IMR-90 (cell line): ENCODE results near the gene SYTL3. TPM values are rescaled to one million over a fixed set of nuclear protein-coding genes. Genes with fewer than 3 reads are reported as not detected.

ENCODE experiments used
- ATAC-seq: fragments of 200-7000 bp; cut with Tn5 transposase; 2 replicates; pipeline ENCODE4 v1.9.1; 2020; ENCODE audit warnings: low read depth, mild to moderate bottlenecking, moderate library complexity
- BruUV-seq: library from RNA; stranded (reverse); fragments of 400-500 nt; replicated peaks from 2 replicates; lab custom pipeline; 2021; lab: Mats Ljungman, UMichigan
- CTCF ChIA-PET: fragments of 300-600 bp; formaldehyde crosslinking; extraction: SDS; loops from one replicate; lab custom pipeline; 2021; ENCODE audit warnings: antibody characterized with exemption; lab: Yijun Ruan, JAX
- POLR2A ChIA-PET: fragments of 300-600 bp; sonication (Branson Sonifier 250); formaldehyde crosslinking; loops from one replicate; lab custom pipeline; 2022; ENCODE audit warnings: antibody characterized with exemption; ENCODE audit not compliant: unreplicated experiment; lab: Charles Lee
- DNase-seq: peaks from one replicate; pipeline ENCODE4 v3.0.0; 2013
- H2AFZ ChIP-seq: replicated peaks from 2 replicates; pipeline ENCODE3; 2013; ENCODE audit warnings: low read length, mild to moderate bottlenecking; ENCODE audit not compliant: poor library complexity
- H2AK5ac ChIP-seq: 2 replicates; pipeline ENCODE4 v1.6.1; 2013; ENCODE audit warnings: low read depth, low read length, inconsistent platforms
- H2AK9ac ChIP-seq: replicated peaks from 2 replicates; pipeline ENCODE3; 2013; ENCODE audit warnings: mild to moderate bottlenecking, low read depth, low read length, moderate library complexity; ENCODE audit not compliant: poor library complexity
- H2BK120ac ChIP-seq: 2 replicates; pipeline ENCODE4 v1.6.1; 2013; ENCODE audit warnings: low read depth, low read length, inconsistent platforms
- H2BK15ac ChIP-seq: 3 replicates; pipeline ENCODE4 v1.6.1; 2013; ENCODE audit warnings: low read depth, low read length, inconsistent platforms
- H2BK20ac ChIP-seq: 2 replicates; pipeline ENCODE4 v1.6.1; 2013; ENCODE audit warnings: low read depth, mild to moderate bottlenecking, inconsistent platforms, low read length, moderate library complexity
- H2BK5ac ChIP-seq: 2 replicates; pipeline ENCODE4 v1.6.1; 2013; ENCODE audit warnings: mild to moderate bottlenecking, low read depth, low read length, inconsistent platforms; ENCODE audit not compliant: poor library complexity, severe bottlenecking
- H3K14ac ChIP-seq: replicated peaks from 2 replicates; pipeline ENCODE4 v1.6.1; 2013; ENCODE audit warnings: low read depth, low read length, inconsistent platforms
- H3K18ac ChIP-seq: 2 replicates; pipeline ENCODE4 v1.6.1; 2013; ENCODE audit warnings: low read depth, low read length, control low read depth
- H3K23ac ChIP-seq: 2 replicates; pipeline ENCODE4 v1.6.1; 2013; ENCODE audit warnings: low read depth, low read length, inconsistent platforms
- H3K27ac ChIP-seq: 2 replicates; pipeline ENCODE4 v1.5.1; 2013; ENCODE audit warnings: mild to moderate bottlenecking, control low read depth, low read length; ENCODE audit not compliant: insufficient read depth
- H3K27me3 ChIP-seq: 2 replicates; pipeline ENCODE4 v1.6.1; 2013; ENCODE audit warnings: low read length; ENCODE audit not compliant: control insufficient read depth, insufficient read depth
- H3K36me3 ChIP-seq: 2 replicates; pipeline ENCODE4 v1.6.1; 2013; ENCODE audit warnings: low read length, mixed read lengths; ENCODE audit not compliant: control insufficient read depth, insufficient read depth
- H3K4ac ChIP-seq: 2 replicates; pipeline ENCODE4 v1.6.1; 2013; ENCODE audit warnings: low read depth, low read length, inconsistent platforms
- H3K4me1 ChIP-seq: 2 replicates; pipeline ENCODE4 v1.6.1; 2013; ENCODE audit warnings: low read length, mixed read lengths; ENCODE audit not compliant: control insufficient read depth, insufficient read depth
- H3K4me2 ChIP-seq: 2 replicates; pipeline ENCODE4 v1.6.1; 2013; ENCODE audit warnings: low read depth, mild to moderate bottlenecking, control low read depth, low read length, moderate library complexity
- H3K4me3 ChIP-seq: 2 replicates; pipeline ENCODE4 v1.5.1; 2013; ENCODE audit warnings: low read depth, mild to moderate bottlenecking, control low read depth, low read length, moderate library complexity; ENCODE audit not compliant: insufficient read depth
- H3K56ac ChIP-seq: 2 replicates; pipeline ENCODE4 v1.6.1; 2013; ENCODE audit warnings: low read length, inconsistent platforms; ENCODE audit not compliant: insufficient read depth; ENCODE audit errors: extremely low read depth
- H3K79me1 ChIP-seq, 2 experiments: 2 replicates each; pipeline ENCODE4 v1.6.1; 2013; ENCODE audit warnings: low read length in 2 of 2, inconsistent platforms in 1 of 2, low read depth in 1 of 2
- H3K9ac ChIP-seq: 2 replicates; pipeline ENCODE4 v1.6.1; 2013; ENCODE audit warnings: low read depth, low read length, control low read depth
- H3K9me1 ChIP-seq: 2 replicates; pipeline ENCODE4 v1.6.1; 2013; ENCODE audit warnings: low read length, inconsistent platforms; ENCODE audit not compliant: insufficient read depth
- H3K9me3 ChIP-seq: 2 replicates; pipeline ENCODE4 v1.6.1; 2013; ENCODE audit warnings: low read length; ENCODE audit not compliant: control insufficient read depth, insufficient read depth
- H4K20me1 ChIP-seq: 2 replicates; pipeline ENCODE4 v1.6.1; 2013; ENCODE audit warnings: low read length, inconsistent platforms; ENCODE audit not compliant: insufficient read depth
- H4K5ac ChIP-seq: 2 replicates; pipeline ENCODE4 v1.6.1; 2013; ENCODE audit warnings: mild to moderate bottlenecking, low read depth, low read length, control low read depth
- H4K8ac ChIP-seq, 2 experiments: 2 replicates each; pipeline ENCODE4 v1.6.1; 2013; ENCODE audit warnings: low read depth in 2 of 2, low read length in 2 of 2, control low read depth in 1 of 2, inconsistent platforms in 1 of 2
- H4K91ac ChIP-seq: 2 replicates; pipeline ENCODE4 v1.6.1; 2013; ENCODE audit warnings: low read depth, low read length, inconsistent platforms; ENCODE audit not compliant: insufficient read depth
- CEBPB ChIP-seq: IDR thresholded peaks from 2 replicates; pipeline ENCODE4 v1.6.1; 2012; ENCODE audit warnings: low read depth, low read length, improper control_type of control experiment
- MAZ ChIP-seq: IDR thresholded peaks from 2 replicates; pipeline ENCODE4 v1.6.1; 2012; ENCODE audit warnings: low read depth, mild to moderate bottlenecking, low read length, improper control_type of control experiment, moderate library complexity, borderline replicate concordance
- NFE2L2 ChIP-seq: fragments of 150-350 bp; IDR thresholded peaks from 2 replicates; pipeline ENCODE4 v1.6.1; 2016; ENCODE audit warnings: low read depth, mild to moderate bottlenecking, low read length
- WGBS, 2 experiments: methylation state at CpG; one replicate each; pipeline versions ENCODE4 v1.1.5 to v1.1.7; 2013; ENCODE audit warnings: missing lambda C conversion rate in 2 of 2; ENCODE audit not compliant: insufficient read length in 1 of 2; ENCODE audit errors: extremely low coverage in 2 of 2; 5-methylcytosine and 5-hydroxymethylcytosine counted together
- dilution Hi-C: fragments of 300-500 bp; cut with HindIII; formaldehyde crosslinking; loops from one replicate; pipeline ENCODE4 v1.14.3; 2018; ENCODE audit warnings: low sequenced_read_pairs; ENCODE audit not compliant: unreplicated experiment
- in situ Hi-C: fragments of 300-500 bp; cut with MboI; formaldehyde crosslinking; loops from 3 replicates; pipeline ENCODE4 v1.14.3; 2019; ENCODE audit warnings: low sequenced_read_pairs, inconsistent platforms, mixed read lengths
- intact Hi-C: fragments of 100-400 bp; cut with micrococcal nuclease; formaldehyde crosslinking; loops from 2 replicates; pipeline ENCODE4 v1.10.0; 2022
- polyA plus RNA-seq, 3 experiments: library from polyadenylated mRNA; depleted of rRNA; stranded (reverse); fragments of >200 nt; gene quantifications; 2 replicates each; pipeline ENCODE4 v1.2.3, GENCODE V29; 2012; ENCODE audit warnings: low replicate concordance in 1 of 3
- total RNA-seq: library from RNA; depleted of rRNA; stranded (reverse); fragments of >200 nt; gene quantifications from 2 replicates; pipeline ENCODE4 v1.2.3, GENCODE V29; 2012

Gene SYTL3
- total and polyA plus RNA-seq, 2 of the 4 experiments (the other 2 are of a cell fraction): 2.9 to 4.3 TPM

DNA sequence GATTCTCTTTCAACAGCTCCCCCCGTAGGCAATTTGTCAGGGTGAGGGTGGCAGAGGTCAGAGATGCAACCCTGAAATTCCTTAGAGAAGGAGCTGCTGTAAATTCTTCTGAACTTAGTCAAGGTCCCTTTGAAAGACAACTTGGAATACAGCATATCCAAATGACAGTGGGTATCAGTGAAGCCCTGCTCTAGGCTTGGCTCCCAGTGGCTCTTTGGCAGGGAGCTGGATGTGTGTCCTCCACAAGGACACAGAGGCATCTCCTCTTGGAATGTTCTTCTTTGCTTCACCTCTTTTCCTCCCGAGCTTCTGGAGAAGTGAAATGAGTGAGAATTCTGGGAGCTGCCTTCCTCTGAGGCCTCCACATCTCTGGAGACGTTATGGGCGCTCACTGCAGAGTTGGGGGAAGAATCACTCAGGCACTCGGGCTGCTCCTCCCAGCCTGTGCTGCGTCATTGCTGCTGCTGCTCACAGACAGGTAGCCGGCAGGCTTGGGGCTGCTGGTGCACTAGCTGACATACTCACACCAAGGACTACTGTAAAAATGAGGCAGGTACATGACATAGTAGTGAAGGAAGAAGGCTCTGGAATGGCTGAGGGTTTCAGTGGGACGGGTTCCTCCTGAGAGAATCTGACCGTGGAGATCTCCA is 39.4 kb upstream of the SYTL3 start:
- no peak overlapping the region for H3K23ac ChIP-seq
- 80% methylated on average over 1 of the region's 9 CpGs; no CpG with 5 or more reads in 1 of the 2 experiments for WGBS, 2 experiments
- no peak overlapping the region for H3K4ac ChIP-seq
- intact Hi-C loops: no loop called here
- DNase-seq (no peak), ATAC-seq (no peak)
- peaks cover 45% of the 10 kb centered on the region for H3K36me3 ChIP-seq
- H3K4me3 ChIP-seq: no peak overlapping the region
- no peaks in the 10 kb centered on the region; the same call in none of the 2 replicates for H3K9me1 ChIP-seq
- no peak overlapping the region for H3K14ac ChIP-seq
- dilution Hi-C loops: no loop called here
- no peaks in the 10 kb centered on the region for H3K27me3 ChIP-seq
- no peak for TF ChIP-seq MAZ
- TF ChIP-seq CEBPB: no peak
- TF ChIP-seq NFE2L2: no peak
- no peak overlapping the region for H2BK5ac ChIP-seq
- no peak overlapping the region for H4K91ac ChIP-seq
- H2BK20ac ChIP-seq: no peak overlapping the region
- no peak overlapping the region for H3K4me2 ChIP-seq
- in situ Hi-C loops: no loop called here
- no peak overlapping the region for H3K27ac ChIP-seq
- H2AK9ac ChIP-seq: no peak overlapping the region
- H4K5ac ChIP-seq: no peak overlapping the region
- CTCF ChIA-PET: no interaction called here
- H2BK15ac ChIP-seq: no peak overlapping the region
- no peak overlapping the region for H3K18ac ChIP-seq
- H3K79me1 ChIP-seq: peaks cover 3 to 24% of the 10 kb centered on the region in 2 experiments; a peak in 2 of 4 replicates
- H3K9me3 ChIP-seq: 0 out of 2 replicates have a peak, but pooled peaks cover 2% of the 10 kb centered on the region
- no peak overlapping the region for H2AFZ ChIP-seq
- no peak overlapping the region for H2BK120ac ChIP-seq
- POLR2A ChIA-PET: no interaction called here
- no peak overlapping the region for H2AK5ac ChIP-seq
- H4K20me1 ChIP-seq: no peaks in the 10 kb centered on the region
- no peak overlapping the region for H3K9ac ChIP-seq
- H3K4me1 ChIP-seq: no peaks in the 10 kb centered on the region
- H3K56ac ChIP-seq: no peak overlapping the region
- BruUV-seq: no TSS peak
- no peak overlapping the region for H4K8ac ChIP-seq
